ENCODE measurements around the gene RNF212B.
A peak's percentile ranks its signal among the peaks of the same experiment; 100 is the strongest.

The RNF212B gene

GRCh38 chr14:23310546-23310945, 72.8 kb downstream of the RNF212B start:
- Mint-ChIP-seq H3K36me3 (ENCODE audit: low read depth) (peaks cover 3% of the 10 kb centered on the region), H3K9me3 (no peaks in the 10 kb centered on the region), H3K27me3 (ENCODE audit: low read depth) (peaks cover 14% of the 10 kb centered on the region), H3K4me3 (no peak overlapping the region), H3K4me1 (ENCODE audit: low read depth) (peaks cover 16% of the 10 kb centered on the region), H3K27ac (no peak overlapping the region)

- no peak overlapping the region for H3K27ac Mint-ChIP-seq
- H3K27me3 Mint-ChIP-seq (ENCODE audit: low read depth): peaks cover 7% of the 10 kb centered on the region
- peaks cover 15% of the 10 kb centered on the region for H3K4me1 Mint-ChIP-seq (ENCODE audit: low read depth)
- H3K4me3 Mint-ChIP-seq: no peak overlapping the region
- peaks cover 10% of the 10 kb centered on the region for H3K9me3 Mint-ChIP-seq
- H3K36me3 Mint-ChIP-seq (ENCODE audit: low read depth): peaks cover 10% of the 10 kb centered on the region
Observed at GRCh38 chr14:23316300-23316699, 78.6 kb downstream of the RNF212B start.

GRCh38 chr14:23319746-23320583, 82.2 kb downstream of the RNF212B start:
- Mint-ChIP-seq H3K36me3 (ENCODE audit: low read depth) (peaks cover 32% of the 10 kb centered on the region), H3K27ac (peak overlapping the region; percentile 97), H3K4me3 (peak overlapping the region; percentile 85), H3K9me3 (peaks cover 10% of the 10 kb centered on the region), H3K27me3 (ENCODE audit: low read depth) (no peaks in the 10 kb centered on the region), H3K4me1 (ENCODE audit: low read depth) (peaks cover 30% of the 10 kb centered on the region)

- H3K36me3 Mint-ChIP-seq (ENCODE audit: low read depth): peaks cover 35% of the 10 kb centered on the region
- peaks cover 30% of the 10 kb centered on the region for H3K4me1 Mint-ChIP-seq (ENCODE audit: low read depth)
- H3K9me3 Mint-ChIP-seq: peaks cover 10% of the 10 kb centered on the region
- H3K27me3 Mint-ChIP-seq (ENCODE audit: low read depth): no peaks in the 10 kb centered on the region
- H3K27ac Mint-ChIP-seq: peak within 1 kb of the TSS; percentile 97
- peak within 1 kb of the TSS; percentile 86 for H3K4me3 Mint-ChIP-seq
Observed at GRCh38 chr14:23320584-23321571, 83.1 kb downstream of the RNF212B start, which contains the start of gene PABPN1. Gene PABPN1 (plus strand): TSS chr14:23321457. CDS start chr14:23321470, 13 bp downstream.

GRCh38 chr14:23321572-23322547, 84.1 kb downstream of the RNF212B start:
- peaks cover 30% of the 10 kb centered on the region for H3K4me1 Mint-ChIP-seq (ENCODE audit: low read depth)
- peaks cover 10% of the 10 kb centered on the region for H3K9me3 Mint-ChIP-seq
- H3K4me3 Mint-ChIP-seq: peak overlapping the region; percentile 86
- H3K36me3 Mint-ChIP-seq (ENCODE audit: low read depth): peaks cover 38% of the 10 kb centered on the region
- H3K27me3 Mint-ChIP-seq (ENCODE audit: low read depth): no peaks in the 10 kb centered on the region
- H3K27ac Mint-ChIP-seq: peak overlapping the region; percentile 82
